PC-9 (cell line): Measurements from ENCODE around the gene CRYBG1. TPM values are rescaled to one million over a fixed set of nuclear protein-coding genes. Genes with fewer than 3 reads are reported as not detected.
A peak's percentile ranks its signal among the peaks of the same experiment; 100 is the strongest.

ENCODE experiments used
- BruUV-seq: library from RNA; stranded (reverse); fragments of 400-500 nt; replicated peaks from 2 replicates; lab custom pipeline; 2021; lab: Mats Ljungman, UMichigan
- CTCF ChIA-PET: fragments of 300-600 bp; sonication (Branson Sonifier 250); formaldehyde crosslinking; loops from one replicate; lab custom pipeline; 2022; ENCODE audit warnings: antibody characterized with exemption; lab: Charles Lee
- POLR2A ChIA-PET: fragments of 300-600 bp; sonication (Branson Sonifier 250); formaldehyde crosslinking; loops from one replicate; lab custom pipeline; 2022; ENCODE audit warnings: antibody characterized with exemption; ENCODE audit not compliant: unreplicated experiment; lab: Charles Lee
- DNase-seq, 2 experiments: peaks; one replicate each; pipeline versions ENCODE4 v3.0.0 to v3.0.0-alpha.2; 2015 to 2022; ENCODE audit warnings: mixed read lengths in 1 of 2
- H2AFZ ChIP-seq: fragments of 200-600 bp; sonication (generic); 2 replicates; pipeline ENCODE4 v1.8.1; 2017; ENCODE audit warnings: antibody characterized with exemption
- H3F3A ChIP-seq: fragments of 200-600 bp; sonication (generic); 2 replicates; pipeline ENCODE4 v1.8.1; 2017; ENCODE audit warnings: antibody characterized with exemption, mild to moderate bottlenecking, low read depth; ENCODE audit not compliant: insufficient read depth
- H3K27ac ChIP-seq: fragments of 200-600 bp; sonication (generic); 2 replicates; pipeline ENCODE4 v1.6.1; 2016; ENCODE audit warnings: mixed run types
- H3K27me3 ChIP-seq: fragments of 200-600 bp; sonication (generic); 2 replicates; pipeline ENCODE4 v1.6.1; 2016; ENCODE audit warnings: low read depth, mixed run types; ENCODE audit not compliant: insufficient read depth
- H3K36me3 ChIP-seq: fragments of 200-600 bp; sonication (generic); 2 replicates; pipeline ENCODE4 v1.6.1; 2016; ENCODE audit warnings: low read depth, mixed run types
- H3K4me1 ChIP-seq: fragments of 200-600 bp; sonication (generic); replicated peaks from 2 replicates; pipeline ENCODE4 v1.6.1; 2016; ENCODE audit warnings: mixed run types; ENCODE audit not compliant: insufficient read depth
- H3K4me2 ChIP-seq: fragments of 200-600 bp; sonication (generic); 2 replicates; pipeline ENCODE4 v1.6.1; 2017; ENCODE audit warnings: mixed run types
- H3K4me3 ChIP-seq: fragments of 200-600 bp; sonication (generic); 2 replicates; pipeline ENCODE4 v1.6.1; 2016; ENCODE audit warnings: mixed run types
- H3K79me2 ChIP-seq: fragments of 200-600 bp; sonication (generic); 2 replicates; pipeline ENCODE4 v1.6.1; 2017; ENCODE audit warnings: low read depth, mixed run types
- H3K9me2 ChIP-seq: fragments of 200-600 bp; sonication (generic); 2 replicates; pipeline ENCODE4 v1.8.1; 2017; ENCODE audit warnings: mild to moderate bottlenecking; ENCODE audit not compliant: insufficient read depth
- H3K9me3 ChIP-seq: fragments of 200-600 bp; sonication (generic); 2 replicates; pipeline ENCODE4 v1.8.1; 2016; ENCODE audit warnings: low read depth; ENCODE audit not compliant: insufficient read depth
- H4K20me1 ChIP-seq: fragments of 200-600 bp; sonication (generic); 2 replicates; pipeline ENCODE4 v1.8.1; 2017; ENCODE audit not compliant: insufficient read depth
- CTCF ChIP-seq: fragments of 200-600 bp; sonication (generic); conservative IDR thresholded peaks from 2 replicates; pipeline ENCODE4 v1.6.1; 2017; ENCODE audit warnings: mixed run types, antibody characterized with exemption, mild to moderate bottlenecking, moderate library complexity
- EZH2 ChIP-seq: fragments of 200-600 bp; sonication (generic); IDR thresholded peaks from 2 replicates; pipeline ENCODE4 v1.8.0; 2017; ENCODE audit warnings: antibody characterized with exemption, low read depth
- intact Hi-C: fragments of 100-400 bp; cut with micrococcal nuclease; formaldehyde crosslinking; loops from one replicate; pipeline ENCODE4 v1.10.0; 2022; ENCODE audit not compliant: unreplicated experiment
- total RNA-seq: library from RNA; stranded (reverse); gene quantifications from 2 replicates; pipeline ENCODE4 v1.2.3, GENCODE V29; 2021

Gene CRYBG1
- total RNA-seq, 1 experiment from 2014 or later = 49.3 TPM

- Histone ChIP-seq H3K36me3 (0 out of 2 replicates have a peak, but pooled peaks cover 3% of the 10 kb centered on the region), H3K27ac (peak overlapping the region; percentile 42), H3K4me1 (peaks cover 28% of the 10 kb centered on the region), H2AFZ (no peak overlapping the region; the same call in 1 of the 2 replicates), H3F3A (no peaks in the 10 kb centered on the region), H3K27me3 (no peaks in the 10 kb centered on the region), H3K4me2 (peak overlapping the region; percentile 15; the same call in 1 of the 2 replicates), H3K9me2 (no peaks in the 10 kb centered on the region), H4K20me1 (no peaks in the 10 kb centered on the region), H3K79me2 (no peaks in the 10 kb centered on the region), H3K4me3 (no peak overlapping the region), H3K9me3 (no peaks in the 10 kb centered on the region)
- ChIA-PET POLR2A (interaction anchor here (0.6 to 1.0 kb wide), 3 partner anchors 21 to 1078 kb away, joined by 3 to 5 read pairs (median 4); partner anchors contain the start of gene CRYBG1), CTCF (interaction anchor here (0.6 to 1.3 kb wide), 2 partner anchors 20 to 21 kb away, joined by 4 read pairs; partner anchors contain the start of gene CRYBG1)
- intact Hi-C loops = no loop called here
- DNase-seq = peak; percentile 39 to 58
- TF ChIP-seq CTCF = no peak
- no peak for TF ChIP-seq EZH2
- no TSS peak for BruUV-seq
These were observed 21.4 kb downstream of the CRYBG1 start for GRCh38 chr6:106381881-106382280.

- POLR2A ChIA-PET = no interaction called here
- Histone ChIP-seq H3F3A (peaks cover 2% of the 10 kb centered on the region; the same call in 1 of the 2 replicates), H4K20me1 (no peaks in the 10 kb centered on the region), H3K27ac (no peak overlapping the region), H3K9me2 (no peaks in the 10 kb centered on the region), H3K27me3 (no peaks in the 10 kb centered on the region), H3K9me3 (no peaks in the 10 kb centered on the region), H3K4me1 (peaks cover 28% of the 10 kb centered on the region), H2AFZ (no peak overlapping the region), H3K4me2 (no peak overlapping the region), H3K36me3 (0 out of 2 replicates have a peak, but pooled peaks cover 1% of the 10 kb centered on the region), H3K4me3 (no peak overlapping the region), H3K79me2 (no peaks in the 10 kb centered on the region)
- CTCF ChIA-PET = no interaction called here
- intact Hi-C loops = no loop called here
- BruUV-seq = no TSS peak
- TF ChIP-seq EZH2 (no peak), CTCF (no peak)
- no peak for DNase-seq
These were observed 23.1 kb downstream of the CRYBG1 start for GRCh38 chr6:106383573-106383972.

DNA sequence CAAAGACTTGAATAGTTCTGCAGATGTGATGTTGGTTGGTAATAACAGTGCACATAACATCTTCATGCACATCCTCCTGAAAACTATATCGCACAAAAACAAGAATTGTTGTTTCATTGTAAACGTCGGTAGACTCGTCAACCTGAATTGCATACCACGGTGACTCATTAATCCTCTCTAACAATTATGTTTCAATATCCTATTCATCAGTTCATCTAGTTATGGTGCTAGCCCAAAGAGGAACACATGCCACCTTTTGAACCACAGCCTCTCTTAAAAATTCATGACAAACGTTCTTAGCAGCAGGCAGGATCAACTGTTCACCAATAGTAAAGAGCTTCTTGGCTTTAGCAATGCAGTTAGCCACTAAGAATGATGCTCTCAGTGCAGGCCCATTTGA is 25.0 kb downstream of the CRYBG1 start:
- peaks cover 5% of the 10 kb centered on the region; the same call in 1 of the 2 replicates for H3F3A ChIP-seq
- H3K4me3 ChIP-seq = no peak overlapping the region
- H3K4me2 ChIP-seq = no peak overlapping the region
- no peaks in the 10 kb centered on the region for H4K20me1 ChIP-seq
- CTCF ChIA-PET = no interaction called here
- no peaks in the 10 kb centered on the region for H3K27me3 ChIP-seq
- H2AFZ ChIP-seq = no peak overlapping the region
- BruUV-seq = no TSS peak
- H3K36me3 ChIP-seq = no peaks in the 10 kb centered on the region
- no peak for TF ChIP-seq EZH2
- no peak for TF ChIP-seq CTCF
- H3K79me2 ChIP-seq = no peaks in the 10 kb centered on the region
- intact Hi-C loops = no loop called here
- DNase-seq = no peak
- no peak overlapping the region for H3K27ac ChIP-seq
- POLR2A ChIA-PET = no interaction called here
- no peaks in the 10 kb centered on the region for H3K9me2 ChIP-seq
- no peaks in the 10 kb centered on the region for H3K9me3 ChIP-seq
- H3K4me1 ChIP-seq = peaks cover 19% of the 10 kb centered on the region
